Large intestine (tissue), 3 donors: ENCODE data around the gene TMTC1. TPM values are rescaled to one million over a fixed set of nuclear protein-coding genes. Genes with fewer than 3 reads are reported as not detected.

Experiments used
- DNase-seq, 2 donors: peaks; one replicate each; pipeline versions ENCODE4 v3.0.0 to v3.0.0-alpha.2; 2013
- H3K27ac ChIP-seq: one replicate; pipeline ENCODE4 v1.5.1; 2013; ENCODE audit warnings: low read length
- H3K27me3 ChIP-seq: 2 replicates; pipeline ENCODE4 v1.6.1; 2013; ENCODE audit warnings: low read length; ENCODE audit not compliant: control insufficient read depth, insufficient read depth
- H3K36me3 ChIP-seq: 2 replicates; pipeline ENCODE4 v1.6.1; 2013; ENCODE audit warnings: low read length; ENCODE audit not compliant: control insufficient read depth, insufficient read depth
- H3K4me1 ChIP-seq: one replicate; pipeline ENCODE4 v1.6.1; 2013; ENCODE audit warnings: low read length; ENCODE audit not compliant: control insufficient read depth, insufficient read depth
- H3K4me3 ChIP-seq: one replicate; pipeline ENCODE4 v1.5.1; 2013; ENCODE audit warnings: low read length
- H3K9me3 ChIP-seq: one replicate; pipeline ENCODE4 v1.6.1; 2013; ENCODE audit warnings: mild to moderate bottlenecking, low read depth, low read length, moderate library complexity; ENCODE audit not compliant: control insufficient read depth
- WGBS: methylation state at CpG from one replicate; pipeline ENCODE4 v1.1.5; 2013; ENCODE audit warnings: low lambda C conversion rate; ENCODE audit not compliant: insufficient coverage; 5-methylcytosine and 5-hydroxymethylcytosine counted together
- polyA plus RNA-seq: library from polyadenylated mRNA; unstranded; fragments of 120-200 nt; gene quantifications from one replicate; pipeline ENCODE4 v1.2.1, GENCODE V29; 2013

The TMTC1 gene
- polyA plus RNA-seq, 1 donor = 4.0 TPM

- no peak for DNase-seq
- H3K9me3 ChIP-seq = no peaks in the 10 kb centered on the region
- no peaks in the 10 kb centered on the region for H3K27me3 ChIP-seq
- no peaks in the 10 kb centered on the region for H3K36me3 ChIP-seq
- H3K4me1 ChIP-seq = no peaks in the 10 kb centered on the region
- 65% methylated on average over 2 of the region's 8 CpGs for WGBS
- H3K4me3 ChIP-seq = no peak overlapping the region
- H3K27ac ChIP-seq = no peak overlapping the region
Measured at GRCh38 chr12:29754235-29755189, 29.2 kb downstream of the TMTC1 start.

GRCh38 chr12:29752121-29752520 lies 31.6 kb downstream of the TMTC1 start:
- DNase-seq = no peak
- no CpG with 5 or more reads among the region's 3 CpGs for WGBS
- no peak overlapping the region for H3K27ac ChIP-seq
- H3K27me3 ChIP-seq = no peaks in the 10 kb centered on the region
- H3K9me3 ChIP-seq = no peaks in the 10 kb centered on the region
- no peaks in the 10 kb centered on the region for H3K36me3 ChIP-seq
- no peak overlapping the region for H3K4me3 ChIP-seq
- H3K4me1 ChIP-seq = no peaks in the 10 kb centered on the region

- Histone ChIP-seq H3K27me3 (no peaks in the 10 kb centered on the region), H3K4me3 (no peak overlapping the region), H3K4me1 (no peaks in the 10 kb centered on the region), H3K9me3 (no peaks in the 10 kb centered on the region), H3K27ac (no peak overlapping the region), H3K36me3 (no peaks in the 10 kb centered on the region)
- no CpG with 5 or more reads among the region's 6 CpGs for WGBS
- DNase-seq = no peak
Measured at GRCh38 chr12:29751676-29752075, 32.1 kb downstream of the TMTC1 start.

GRCh38 chr12:29750928-29751220 lies 32.9 kb downstream of the TMTC1 start:
- Histone ChIP-seq H3K27me3 (no peaks in the 10 kb centered on the region), H3K36me3 (no peaks in the 10 kb centered on the region), H3K9me3 (no peaks in the 10 kb centered on the region), H3K4me1 (no peaks in the 10 kb centered on the region), H3K4me3 (no peak overlapping the region), H3K27ac (no peak overlapping the region)
- no peak for DNase-seq

- WGBS = 83% methylated on average over 1 of the region's 1 CpG
Measured at GRCh38 chr12:29750131-29750927, 33.4 kb downstream of the TMTC1 start.

GRCh38 chr12:29744365-29744764 lies 39.4 kb downstream of the TMTC1 start:
- Histone ChIP-seq H3K27me3 (no peaks in the 10 kb centered on the region), H3K27ac (no peak overlapping the region), H3K9me3 (no peaks in the 10 kb centered on the region), H3K4me1 (no peaks in the 10 kb centered on the region), H3K36me3 (no peaks in the 10 kb centered on the region), H3K4me3 (no peak overlapping the region)
- no CpG with 5 or more reads among the region's 1 CpG for WGBS
- DNase-seq = no peak

More at GRCh38 chr12:29750131-29750927, 33.4 kb downstream of the TMTC1 start:
- no peak for DNase-seq
- Histone ChIP-seq H3K27ac (no peak overlapping the region), H3K4me3 (no peak overlapping the region), H3K4me1 (no peaks in the 10 kb centered on the region), H3K9me3 (no peaks in the 10 kb centered on the region), H3K36me3 (no peaks in the 10 kb centered on the region), H3K27me3 (no peaks in the 10 kb centered on the region)

GRCh38 chr12:29743801-29744200 lies 39.9 kb downstream of the TMTC1 start:
- DNase-seq = no peak
- WGBS = 40% methylated on average over 1 of the region's 3 CpGs
- H3K4me3 ChIP-seq = no peak overlapping the region
- no peak overlapping the region for H3K27ac ChIP-seq
- H3K27me3 ChIP-seq = no peaks in the 10 kb centered on the region
- no peaks in the 10 kb centered on the region for H3K4me1 ChIP-seq
- H3K9me3 ChIP-seq = no peaks in the 10 kb centered on the region
- H3K36me3 ChIP-seq = no peaks in the 10 kb centered on the region

- Histone ChIP-seq H3K36me3 (no peaks in the 10 kb centered on the region), H3K27me3 (no peaks in the 10 kb centered on the region), H3K9me3 (no peaks in the 10 kb centered on the region), H3K4me3 (no peak overlapping the region), H3K4me1 (no peaks in the 10 kb centered on the region), H3K27ac (no peak overlapping the region)
- no peak for DNase-seq
- WGBS = 100% methylated on average over 1 of the region's 4 CpGs
Measured at GRCh38 chr12:29743077-29743476, 40.7 kb downstream of the TMTC1 start.

- no peaks in the 10 kb centered on the region for H3K9me3 ChIP-seq
- no peaks in the 10 kb centered on the region for H3K36me3 ChIP-seq
- WGBS = 100% methylated on average over 1 of the region's 1 CpG
- no peaks in the 10 kb centered on the region for H3K4me1 ChIP-seq
- no peaks in the 10 kb centered on the region for H3K27me3 ChIP-seq
- no peak overlapping the region for H3K4me3 ChIP-seq
- no peak for DNase-seq
- no peak overlapping the region for H3K27ac ChIP-seq
Measured at GRCh38 chr12:29742646-29743045, 41.1 kb downstream of the TMTC1 start.

GRCh38 chr12:29741342-29742241 lies 42.1 kb downstream of the TMTC1 start:
- WGBS = 100% methylated on average over 3 of the region's 7 CpGs
- H3K4me3 ChIP-seq = no peak overlapping the region
- H3K9me3 ChIP-seq = no peaks in the 10 kb centered on the region
- no peak overlapping the region for H3K27ac ChIP-seq
- H3K36me3 ChIP-seq = no peaks in the 10 kb centered on the region
- no peaks in the 10 kb centered on the region for H3K4me1 ChIP-seq
- no peak for DNase-seq
- no peaks in the 10 kb centered on the region for H3K27me3 ChIP-seq
